ENCODE results near the gene PHLDA3.
"Not testable (repeated sequence)": the region's sequence is repeated elsewhere in the genome, so short reads cannot be mapped to it uniquely, and the experiment has no call there.

The PHLDA3 gene

GRCh38 chr1:201483373-201483949, 14.5 kb upstream of the PHLDA3 start:
- no peak overlapping the region for H3K4me3 Mint-ChIP-seq
- H3K4me1 Mint-ChIP-seq, result peaks cover 15% of the 10 kb centered on the region
- DNase-seq (no peak), ATAC-seq (no peak)
- H3K36me3 Mint-ChIP-seq (ENCODE audit: low read depth), result no peaks in the 10 kb centered on the region
- H3K27ac Mint-ChIP-seq, result no peak overlapping the region
- H3K9me3 Mint-ChIP-seq, result no peaks in the 10 kb centered on the region
- peaks cover 22% of the 10 kb centered on the region for H3K27me3 Mint-ChIP-seq

DNA sequence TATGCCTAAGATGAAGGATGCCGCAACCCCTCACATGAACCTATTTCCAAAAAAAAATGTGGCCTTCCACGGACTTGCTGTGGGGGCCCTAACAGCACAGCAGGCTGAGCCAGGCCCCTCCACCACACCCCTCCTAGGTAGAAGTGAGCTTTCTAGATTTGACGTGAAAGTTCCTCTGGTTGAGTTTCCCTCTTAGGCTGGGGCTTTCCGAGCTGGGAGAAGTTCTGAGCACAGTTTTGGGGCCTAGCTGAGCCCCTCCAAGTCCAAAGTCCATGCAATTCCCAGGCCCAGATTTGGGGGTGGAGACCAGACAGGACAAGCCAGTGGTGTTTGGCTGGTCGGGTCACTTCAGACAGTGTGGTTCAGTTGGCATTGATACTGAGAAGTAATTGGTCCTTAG, 13.8 kb upstream of the PHLDA3 start:
- ATAC-seq, result no peak
- H3K4me1 Mint-ChIP-seq, result peaks cover 15% of the 10 kb centered on the region
- no peaks in the 10 kb centered on the region for H3K36me3 Mint-ChIP-seq (ENCODE audit: low read depth)
- no peaks in the 10 kb centered on the region for H3K9me3 Mint-ChIP-seq
- H3K27me3 Mint-ChIP-seq, result peaks cover 22% of the 10 kb centered on the region
- no peak for DNase-seq
- H3K27ac Mint-ChIP-seq, result no peak overlapping the region
- no peak overlapping the region for H3K4me3 Mint-ChIP-seq

DNA sequence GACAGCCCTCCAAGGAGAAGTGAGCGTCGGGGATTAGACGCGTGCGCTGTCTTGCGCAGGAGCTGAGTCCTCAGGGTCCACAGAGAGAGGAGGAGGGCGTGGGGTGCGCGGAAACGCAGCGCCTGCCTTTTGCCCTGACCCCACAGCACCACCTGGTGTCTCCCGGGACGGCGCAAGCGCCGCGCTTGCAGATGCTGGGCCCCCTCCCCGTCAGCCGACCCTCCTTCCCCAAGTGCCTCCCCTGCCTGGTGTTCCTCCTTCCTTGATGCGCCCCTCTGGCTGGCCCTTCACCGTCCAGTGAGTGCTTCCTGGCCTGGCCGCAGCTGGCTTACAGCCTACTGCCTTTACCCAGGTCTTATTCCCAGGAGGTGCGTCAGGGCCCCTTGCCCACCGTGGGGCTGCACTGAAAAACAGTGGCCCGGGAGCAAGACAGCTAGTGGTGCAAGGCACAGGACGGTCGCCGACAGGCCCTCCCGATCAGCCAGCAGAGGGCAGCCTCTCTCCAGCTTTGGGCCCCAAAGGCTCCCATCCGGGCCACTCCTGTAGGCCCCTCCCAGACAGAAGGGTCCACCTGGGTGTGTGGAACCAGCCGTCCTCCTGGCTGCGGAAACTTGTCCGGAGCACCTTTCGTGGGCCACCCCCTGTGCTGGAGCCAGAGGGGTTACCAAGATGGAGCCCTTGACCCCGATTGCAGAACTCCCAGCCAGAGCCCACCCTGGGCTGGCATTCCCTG, 12.9 kb upstream of the PHLDA3 start:
- Mint-ChIP-seq H3K27ac (no peak overlapping the region), H3K9me3 (no peaks in the 10 kb centered on the region), H3K4me1 (peaks cover 15% of the 10 kb centered on the region), H3K36me3 (ENCODE audit: low read depth) (no peaks in the 10 kb centered on the region), H3K4me3 (peak overlapping the region; percentile 68), H3K27me3 (peaks cover 26% of the 10 kb centered on the region)
- ATAC-seq, result peak; percentile 90
- DNase-seq, result peak; percentile 84

DNA sequence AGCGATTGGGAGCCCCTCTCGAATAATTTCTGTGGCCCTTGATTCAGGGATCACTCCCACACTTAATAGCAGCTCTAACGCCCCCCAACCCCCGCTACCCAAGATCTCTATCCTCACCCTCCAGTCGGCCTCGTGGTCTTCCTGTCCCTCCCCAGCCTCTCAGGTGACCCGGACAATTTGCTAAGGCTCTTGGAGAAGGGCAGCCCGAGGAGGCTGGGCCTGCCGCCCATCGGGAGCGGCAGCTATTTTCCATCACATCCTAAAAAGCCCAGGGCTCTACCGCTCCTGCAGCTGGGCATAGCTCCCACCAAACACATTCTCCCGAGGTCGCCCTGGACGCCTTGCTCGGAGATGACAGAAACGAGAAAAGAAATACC, 12.0 kb upstream of the PHLDA3 start:
- no peaks in the 10 kb centered on the region for H3K36me3 Mint-ChIP-seq (ENCODE audit: low read depth)
- ATAC-seq (no peak), DNase-seq (no peak)
- peaks cover 15% of the 10 kb centered on the region for H3K4me1 Mint-ChIP-seq
- H3K4me3 Mint-ChIP-seq, result peak overlapping the region; percentile 68
- H3K27ac Mint-ChIP-seq, result no peak overlapping the region
- H3K27me3 Mint-ChIP-seq, result peaks cover 28% of the 10 kb centered on the region
- no peaks in the 10 kb centered on the region for H3K9me3 Mint-ChIP-seq

GRCh38 chr1:201480231-201481003, 11.4 kb upstream of the PHLDA3 start:
- DNase-seq, result peak; percentile 70
- peaks cover 15% of the 10 kb centered on the region for H3K4me1 Mint-ChIP-seq
- no peaks in the 10 kb centered on the region for H3K9me3 Mint-ChIP-seq
- peaks cover 28% of the 10 kb centered on the region for H3K27me3 Mint-ChIP-seq
- no peak overlapping the region for H3K27ac Mint-ChIP-seq
- peak; percentile 34 for ATAC-seq
- peak overlapping the region; percentile 68 for H3K4me3 Mint-ChIP-seq
- no peaks in the 10 kb centered on the region for H3K36me3 Mint-ChIP-seq (ENCODE audit: low read depth)

DNA sequence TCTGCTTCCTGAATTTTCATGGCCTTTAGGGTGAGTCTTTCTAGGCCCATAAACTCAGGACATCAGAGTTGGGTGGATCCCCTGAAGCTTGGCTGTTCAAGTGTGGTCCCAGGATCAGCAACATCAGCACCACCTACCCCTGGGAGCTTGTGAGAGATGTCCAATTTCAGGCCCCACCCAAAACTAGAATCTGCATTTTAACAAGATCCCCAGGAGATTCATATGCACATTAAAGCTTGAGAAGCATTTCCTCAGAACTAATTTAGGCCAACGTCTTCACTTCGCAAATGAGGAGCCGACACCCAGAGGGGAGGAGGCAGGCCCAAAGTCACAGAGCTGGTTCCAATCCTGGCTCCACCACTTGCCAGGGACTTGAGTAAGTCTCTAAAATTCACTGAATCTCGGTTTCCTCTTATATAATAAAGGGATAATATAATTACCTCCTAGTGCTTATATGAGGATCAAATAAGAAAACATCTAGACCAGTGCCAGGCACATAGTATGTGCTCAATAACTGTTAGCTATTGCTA, 10.3 kb upstream of the PHLDA3 start:
- ATAC-seq, result no peak
- H3K4me1 Mint-ChIP-seq, result peaks cover 15% of the 10 kb centered on the region
- H3K4me3 Mint-ChIP-seq, result no peak overlapping the region
- no peaks in the 10 kb centered on the region for H3K9me3 Mint-ChIP-seq
- DNase-seq, result no peak
- peaks cover 28% of the 10 kb centered on the region for H3K27me3 Mint-ChIP-seq
- H3K27ac Mint-ChIP-seq, result no peak overlapping the region
- no peaks in the 10 kb centered on the region for H3K36me3 Mint-ChIP-seq (ENCODE audit: low read depth)

GRCh38 chr1:201478666-201479065, 9.7 kb upstream of the PHLDA3 start:
- H3K27me3 Mint-ChIP-seq, result peaks cover 28% of the 10 kb centered on the region
- not testable (repeated sequence) for H3K36me3 Mint-ChIP-seq (ENCODE audit: low read depth); ATAC-seq; H3K4me3 Mint-ChIP-seq; H3K9me3 Mint-ChIP-seq; DNase-seq; H3K27ac Mint-ChIP-seq
- H3K4me1 Mint-ChIP-seq, result peaks cover 15% of the 10 kb centered on the region

GRCh38 chr1:201476670-201477344, 7.8 kb upstream of the PHLDA3 start:
- Mint-ChIP-seq H3K4me3 (no peak overlapping the region), H3K4me1 (peaks cover 9% of the 10 kb centered on the region), H3K36me3 (ENCODE audit: low read depth) (no peaks in the 10 kb centered on the region), H3K27me3 (peaks cover 34% of the 10 kb centered on the region), H3K9me3 (no peaks in the 10 kb centered on the region), H3K27ac (no peak overlapping the region)
- no peak for DNase-seq
- ATAC-seq, result no peak

DNA sequence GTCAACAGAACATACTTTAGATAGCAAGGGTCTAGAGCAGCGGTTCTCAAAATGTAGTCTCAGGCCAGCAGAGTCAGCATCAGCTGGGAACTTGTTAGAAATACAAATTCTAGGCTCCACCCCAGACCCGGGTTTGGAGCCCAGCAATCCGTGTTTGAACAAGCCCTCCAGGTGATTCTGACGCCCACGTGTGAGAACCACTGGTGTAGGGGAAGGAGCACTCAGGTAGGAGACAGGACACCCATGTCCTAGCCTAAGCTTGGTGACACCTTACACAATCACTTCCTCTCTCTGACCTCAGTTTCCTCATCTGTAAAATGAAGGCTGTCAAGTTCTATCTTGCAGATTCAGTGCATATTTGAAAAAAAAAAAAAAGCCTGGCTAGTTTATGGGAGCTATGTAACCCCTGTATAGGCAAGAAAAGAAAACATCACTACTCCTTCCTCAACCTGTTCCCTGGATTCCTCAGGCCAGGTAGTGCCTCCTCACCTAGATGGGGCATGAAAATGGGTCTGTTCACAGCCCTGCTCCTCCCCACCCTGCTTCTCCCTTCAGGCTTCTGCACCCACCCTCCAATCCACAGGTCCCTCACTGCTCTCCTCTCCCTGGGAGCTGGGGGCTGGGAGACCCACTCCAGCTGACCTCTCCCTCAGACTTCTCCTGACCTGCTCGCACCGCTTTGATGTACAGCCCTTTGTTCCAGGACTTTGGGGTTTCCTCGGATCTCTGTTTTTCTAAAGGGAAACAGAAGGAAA, 7.1 kb upstream of the PHLDA3 start:
- peaks cover 4% of the 10 kb centered on the region for H3K4me1 Mint-ChIP-seq
- no peak for ATAC-seq
- H3K9me3 Mint-ChIP-seq, result no peaks in the 10 kb centered on the region
- no peak overlapping the region for H3K27ac Mint-ChIP-seq
- DNase-seq, result no peak
- H3K4me3 Mint-ChIP-seq, result no peak overlapping the region
- peaks cover 31% of the 10 kb centered on the region for H3K27me3 Mint-ChIP-seq
- no peaks in the 10 kb centered on the region for H3K36me3 Mint-ChIP-seq (ENCODE audit: low read depth)

- Mint-ChIP-seq H3K27ac (no peak overlapping the region), H3K4me1 (no peaks in the 10 kb centered on the region), H3K4me3 (no peak overlapping the region), H3K9me3 (no peaks in the 10 kb centered on the region), H3K27me3 (peaks cover 34% of the 10 kb centered on the region), H3K36me3 (ENCODE audit: low read depth) (no peaks in the 10 kb centered on the region)
- DNase-seq, result no peak
- ATAC-seq, result no peak
Measured at GRCh38 chr1:201475130-201475529, 6.1 kb upstream of the PHLDA3 start.

GRCh38 chr1:201473296-201473695, 4.3 kb upstream of the PHLDA3 start:
- peaks cover 40% of the 10 kb centered on the region for H3K27me3 Mint-ChIP-seq
- peaks cover 3% of the 10 kb centered on the region for H3K4me1 Mint-ChIP-seq
- no peaks in the 10 kb centered on the region for H3K36me3 Mint-ChIP-seq (ENCODE audit: low read depth)
- ATAC-seq (no peak), DNase-seq (no peak)
- no peaks in the 10 kb centered on the region for H3K9me3 Mint-ChIP-seq
- no peak overlapping the region for H3K27ac Mint-ChIP-seq
- H3K4me3 Mint-ChIP-seq, result no peak overlapping the region

- H3K4me3 Mint-ChIP-seq; DNase-seq; H3K27ac Mint-ChIP-seq; ATAC-seq; H3K36me3 Mint-ChIP-seq (ENCODE audit: low read depth); H3K9me3 Mint-ChIP-seq; H3K4me1 Mint-ChIP-seq: not testable (repeated sequence)
- H3K27me3 Mint-ChIP-seq, result peaks cover 45% of the 10 kb centered on the region
Measured at GRCh38 chr1:201472321-201472720, 3.3 kb upstream of the PHLDA3 start.

DNA sequence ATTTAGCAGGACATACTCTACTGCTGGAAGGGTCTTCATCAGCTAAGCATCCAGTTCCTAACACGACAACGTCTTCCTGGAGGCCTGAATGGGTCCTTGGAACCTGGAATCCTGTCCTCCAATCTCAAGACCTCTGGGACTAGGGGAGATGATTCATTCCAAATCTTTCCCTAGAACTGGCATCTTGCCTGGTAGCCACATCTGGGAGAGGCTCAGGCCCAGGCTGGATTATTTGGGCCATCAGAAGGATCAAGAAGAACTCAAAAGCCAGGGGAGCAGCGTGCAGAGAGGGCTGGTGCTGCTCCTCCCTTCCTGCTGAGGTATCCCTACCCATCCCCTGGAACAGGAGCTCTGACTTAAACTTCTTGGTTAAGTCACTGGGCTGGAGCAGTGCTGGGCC, 2.8 kb upstream of the PHLDA3 start:
- Mint-ChIP-seq H3K36me3 (ENCODE audit: low read depth) (no peaks in the 10 kb centered on the region), H3K27ac (no peak overlapping the region), H3K4me1 (peaks cover 7% of the 10 kb centered on the region), H3K27me3 (peaks cover 46% of the 10 kb centered on the region), H3K9me3 (no peaks in the 10 kb centered on the region), H3K4me3 (no peak overlapping the region)
- DNase-seq (no peak), ATAC-seq (no peak)

GRCh38 chr1:201470581-201470980, 1.6 kb upstream of the PHLDA3 start:
- DNase-seq, result no peak
- no peaks in the 10 kb centered on the region for H3K36me3 Mint-ChIP-seq (ENCODE audit: low read depth)
- no peaks in the 10 kb centered on the region for H3K9me3 Mint-ChIP-seq
- H3K27ac Mint-ChIP-seq, result no peak overlapping the region
- no peak overlapping the region for H3K4me3 Mint-ChIP-seq
- no peak for ATAC-seq
- peaks cover 44% of the 10 kb centered on the region for H3K27me3 Mint-ChIP-seq
- peaks cover 7% of the 10 kb centered on the region for H3K4me1 Mint-ChIP-seq
